HG03139 (cell line): ENCODE measurements around the gene TREM1.
"Not testable (repeated sequence)": the region's sequence is repeated elsewhere in the genome, so short reads cannot be mapped to it uniquely, and the experiment has no call there.

Source experiments
- ATAC-seq: cut with Tn5 transposase; IDR thresholded peaks from one replicate; pipeline ENCODE4 v1.9.1; 2021; ENCODE audit not compliant: unreplicated experiment

Gene TREM1

GRCh38 chr6:41297248-41297647, 10.8 kb upstream of the TREM1 start:
- ATAC-seq = not testable (repeated sequence)

- no peak for ATAC-seq
Observed at GRCh38 chr6:41294214-41294872, 7.9 kb upstream of the TREM1 start.

- ATAC-seq = no peak
Observed at GRCh38 chr6:41291717-41292116, 5.2 kb upstream of the TREM1 start.

GRCh38 chr6:41289815-41290214, 3.3 kb upstream of the TREM1 start:
- ATAC-seq = no peak

GRCh38 chr6:41288754-41289129, 2.3 kb upstream of the TREM1 start:
- no peak for ATAC-seq

- ATAC-seq = no peak
Observed at GRCh38 chr6:41288030-41288753, 1.7 kb upstream of the TREM1 start.

- ATAC-seq = no peak
Observed at GRCh38 chr6:41284726-41285125, 1.8 kb downstream of the TREM1 start.

GRCh38 chr6:41283600-41283999, 2.9 kb downstream of the TREM1 start:
- ATAC-seq = no peak

- no peak for ATAC-seq
Observed at GRCh38 chr6:41280381-41281057, 6.0 kb downstream of the TREM1 start.

- ATAC-seq = no peak
Observed at GRCh38 chr6:41278699-41279405, 7.6 kb downstream of the TREM1 start.

GRCh38 chr6:41277605-41278004, 8.9 kb downstream of the TREM1 start:
- ATAC-seq = no peak

GRCh38 chr6:41275489-41275888, 11.0 kb downstream of the TREM1 start:
- ATAC-seq = no peak

- ATAC-seq = no peak
Observed at GRCh38 chr6:41274256-41274655, 12.2 kb downstream of the TREM1 start.

GRCh38 chr6:41273714-41274113, 12.8 kb downstream of the TREM1 start:
- no peak for ATAC-seq

- ATAC-seq = no peak
Observed at GRCh38 chr6:41272591-41273240, 13.8 kb downstream of the TREM1 start.

- ATAC-seq = no peak
Observed at GRCh38 chr6:41271901-41272395, 14.5 kb downstream of the TREM1 start.

- no peak for ATAC-seq
Observed at GRCh38 chr6:41269716-41270115, 16.8 kb downstream of the TREM1 start.

GRCh38 chr6:41269166-41269565, 17.3 kb downstream of the TREM1 start:
- ATAC-seq = no peak

- ATAC-seq = no peak
Observed at GRCh38 chr6:41268478-41268877, 18.0 kb downstream of the TREM1 start.

GRCh38 chr6:41266541-41266940, 19.9 kb downstream of the TREM1 start:
- no peak for ATAC-seq

- no peak for ATAC-seq
Observed at GRCh38 chr6:41263267-41263666, 23.2 kb downstream of the TREM1 start.
